Naive thymus-derived CD8-positive, alpha-beta T cell (primary cell): ENCODE data around the gene POLDIP3. TPM values are rescaled to one million over a fixed set of nuclear protein-coding genes. Genes with fewer than 3 reads are reported as not detected.
"Not testable (repeated sequence)": the region's sequence is repeated elsewhere in the genome, so short reads cannot be mapped to it uniquely, and the experiment has no call there.

ENCODE experiments used
- ATAC-seq, 2 donors: fragments of 150-1000 bp; cut with Tn5 transposase in 1 of 2; sonication (Bioruptor Pico), chemical (Tn5 transposase) in 1 of 2; 1 replicate in 1 of 2; 2 replicates in 1 of 2; pipeline ENCODE4 v1.10.0; 2021; ENCODE audit warnings: mild to moderate bottlenecking in 2 of 2, moderate library complexity in 2 of 2
- POLR2A ChIA-PET: fragments of 350-600 bp; sonication (Branson Sonifier 250); formaldehyde crosslinking; loops from one replicate; lab custom pipeline; 2021; ENCODE audit warnings: antibody characterized with exemption; lab: Charles Lee
- DNase-seq, 10 donors: peaks; one replicate each; pipeline versions ENCODE4 v3.0.0 to v3.0.0-alpha.2; 2020 to 2022
- H3K27ac Mint-ChIP-seq, 10 donors: one replicate each; pipeline ENCODE4 v1.8.0; 2020 to 2022; ENCODE audit warnings: mild to moderate bottlenecking in 10 of 10, mixed read lengths in 10 of 10, moderate library complexity in 4 of 10, inconsistent platforms in 1 of 10
- H3K27me3 Mint-ChIP-seq, 5 donors: one replicate each; pipeline ENCODE4 v1.8.0; 2021 to 2022; ENCODE audit warnings: mixed read lengths in 5 of 5
- H3K36me3 Mint-ChIP-seq, 3 donors: one replicate each; pipeline ENCODE4 v1.8.0; 2020 to 2022; ENCODE audit warnings: mixed read lengths in 3 of 3, mild to moderate bottlenecking in 2 of 3, inconsistent platforms in 1 of 3
- H3K4me1 Mint-ChIP-seq, 4 donors: one replicate each; pipeline ENCODE4 v1.8.0; 2021 to 2022; ENCODE audit warnings: mixed read lengths in 4 of 4
- H3K4me3 Mint-ChIP-seq, 10 donors: one replicate each; pipeline ENCODE4 v1.8.0; 2020 to 2022; ENCODE audit warnings: mild to moderate bottlenecking in 10 of 10, mixed read lengths in 10 of 10, moderate library complexity in 6 of 10, inconsistent platforms in 1 of 10
- H3K9me3 Mint-ChIP-seq, 9 donors: one replicate each; pipeline ENCODE4 v1.8.0; 2020 to 2022; ENCODE audit warnings: mixed read lengths in 9 of 9, mild to moderate bottlenecking in 3 of 9, inconsistent platforms in 1 of 9, moderate library complexity in 1 of 9
- polyA plus RNA-seq, 3 donors: library from polyadenylated mRNA; unstranded; fragments of 300-500 nt; fragmentation: Illumina TruSeq; gene quantifications; one replicate each; pipeline ENCODE4 v1.2.3, GENCODE V29; 2021
- total RNA-seq, 8 experiments: library from RNA in 2 of 8; stranded (reverse) in 2 of 8; gene quantifications; one replicate each; pipeline ENCODE4 v1.2.3 and lab custom pipeline; 2021 to 2026

The POLDIP3 gene
- total and polyA plus RNA-seq, 5 experiments from 2014 or later: 60.7 to 93.6 (median 81.1) TPM

DNA sequence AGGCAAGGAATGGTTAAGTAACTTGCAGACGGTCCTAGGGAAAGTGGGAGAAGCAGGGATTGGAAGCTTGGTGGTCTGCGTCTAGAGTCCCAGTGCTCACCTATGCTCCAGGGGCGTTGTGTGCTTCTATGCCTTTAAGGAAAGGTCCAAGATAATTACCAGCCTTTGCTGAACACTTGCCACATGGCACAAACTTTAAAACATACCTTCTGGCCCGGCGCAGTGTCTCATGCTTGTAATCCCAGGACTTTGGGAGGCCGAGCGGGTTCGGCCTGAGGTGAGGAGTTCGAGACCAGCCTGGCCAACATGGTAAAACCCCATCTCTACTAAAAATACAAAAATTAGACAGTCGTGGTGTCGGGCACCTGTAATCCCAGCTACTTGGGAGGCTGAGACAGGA, 2.3 kb downstream of the POLDIP3 start:
- Mint-ChIP-seq H3K27ac (peak overlapping the region; percentile 25 to 100 (median 95)), H3K36me3 (peaks cover 0 to 42% (median 7%) of the 10 kb centered on the region in 3 donors)

DNA sequence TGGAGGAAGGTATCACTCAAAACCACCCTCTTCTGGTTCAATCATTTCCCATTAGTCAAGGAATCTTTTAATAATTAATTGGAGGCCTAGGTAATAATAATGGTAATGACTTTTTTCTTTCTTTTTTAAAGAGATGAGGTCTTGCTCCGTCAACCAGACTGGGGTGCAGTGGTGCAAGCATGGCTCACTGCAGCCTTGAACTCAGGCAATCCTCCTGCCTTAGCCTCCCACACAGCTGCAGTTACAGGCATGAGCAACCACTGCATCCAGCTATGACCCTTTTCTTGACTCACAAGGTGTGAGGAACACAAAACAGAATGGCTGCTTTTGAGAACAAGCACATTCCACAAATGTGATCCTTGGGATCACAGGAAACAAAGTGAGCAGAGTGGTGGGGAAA, 3.6 kb downstream of the POLDIP3 start:
- DNase-seq (no peak), ATAC-seq (no peak)
- Mint-ChIP-seq H3K36me3 (peaks cover 0 to 55% (median 9%) of the 10 kb centered on the region in 3 donors), H3K9me3 (peaks cover 0 to 1% (median 0%) of the 10 kb centered on the region in 9 donors), H3K27ac (peak overlapping the region in 7 of 10 donors; percentile 3 to 70 (median 40)), H3K4me1 (peaks cover 29 to 72% (median 69%) of the 10 kb centered on the region in 4 donors), H3K27me3 (peaks cover 0 to 2% (median 0%) of the 10 kb centered on the region in 5 donors), H3K4me3 (peak overlapping the region in 6 of 10 donors; percentile 15 to 69 (median 33))
- POLR2A ChIA-PET: no interaction called here

More for the DNA sequence above, 2.3 kb downstream of the POLDIP3 start:
- Mint-ChIP-seq H3K27me3 (peaks cover 0 to 2% (median 0%) of the 10 kb centered on the region in 5 donors), H3K4me3 (peak overlapping the region; percentile 42 to 97 (median 94)), H3K4me1 (peaks cover 27 to 66% (median 63%) of the 10 kb centered on the region in 4 donors), H3K9me3 (no peaks in the 10 kb centered on the region)
- ATAC-seq: no peak
- DNase-seq: no peak
- POLR2A ChIA-PET: interaction anchor here (1.3 kb wide), 1 partner anchor 13 kb away, joined by 3 read pairs; no protein-coding TSS in a partner anchor

DNA sequence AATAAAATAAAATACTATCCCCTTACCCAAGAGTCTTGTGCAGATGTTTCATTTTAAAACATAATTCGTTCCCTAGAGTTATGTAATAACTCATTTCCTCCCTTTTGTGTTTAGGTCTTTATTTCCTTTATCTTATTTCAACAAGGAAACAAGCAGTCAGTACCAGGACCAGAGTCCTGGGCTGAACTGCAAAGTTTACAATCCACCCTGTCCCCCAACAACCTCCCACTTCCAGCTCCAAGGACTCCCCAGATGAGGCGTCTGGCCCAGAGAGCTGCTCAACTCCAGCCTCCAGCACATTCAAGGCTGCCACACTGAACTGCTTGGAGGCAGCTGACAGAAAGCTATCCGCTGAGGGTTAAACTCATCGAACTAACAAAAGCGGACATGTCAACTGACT, 4.5 kb downstream of the POLDIP3 start:
- ATAC-seq (no peak), DNase-seq (no peak)
- H3K36me3 Mint-ChIP-seq: peaks cover 0 to 63% (median 12%) of the 10 kb centered on the region in 3 donors
- peaks cover 0 to 1% (median 0%) of the 10 kb centered on the region in 9 donors for H3K9me3 Mint-ChIP-seq
- POLR2A ChIA-PET: no interaction called here
- H3K27me3 Mint-ChIP-seq: peaks cover 0 to 2% (median 0%) of the 10 kb centered on the region in 5 donors
- H3K4me1 Mint-ChIP-seq: peaks cover 30 to 73% (median 66%) of the 10 kb centered on the region in 4 donors
- H3K27ac Mint-ChIP-seq: peak overlapping the region in 8 of 10 donors; percentile 30 to 89 (median 75)
- H3K4me3 Mint-ChIP-seq: peak overlapping the region in 9 of 10 donors; percentile 9 to 69 (median 49)

DNA sequence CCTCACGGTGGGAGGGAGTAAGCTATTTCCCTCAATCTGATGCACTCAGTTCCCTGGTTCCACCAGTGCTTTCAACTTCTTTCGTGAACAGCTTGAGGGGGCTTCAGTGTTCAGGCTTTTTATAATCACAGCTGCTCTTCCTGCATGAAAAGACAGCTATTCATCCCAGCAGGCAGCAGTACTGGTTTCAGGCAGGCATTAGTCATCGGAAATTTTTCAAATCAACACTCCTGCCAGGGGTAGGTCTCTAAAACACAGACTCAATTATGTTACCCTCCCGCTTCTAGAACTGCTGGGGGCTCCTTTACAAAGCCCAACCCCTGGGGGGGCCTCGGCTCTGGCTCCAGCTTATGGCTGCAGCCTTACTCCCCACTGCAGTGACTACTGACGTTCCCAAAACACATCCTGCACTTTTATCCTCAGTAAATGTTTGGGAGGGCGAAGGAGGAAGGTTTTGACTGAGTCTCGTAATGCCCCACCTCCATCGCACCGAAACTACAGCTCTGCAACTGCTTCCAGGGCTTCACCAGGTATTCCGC, 5.8 kb downstream of the POLDIP3 start:
- Mint-ChIP-seq H3K9me3 (peaks cover 0 to 1% (median 0%) of the 10 kb centered on the region in 9 donors), H3K4me1 (peaks cover 31 to 83% (median 68%) of the 10 kb centered on the region in 4 donors), H3K4me3 (peak overlapping the region in 3 of 10 donors; percentile 6 to 50 (median 9)), H3K27me3 (no peaks in the 10 kb centered on the region), H3K36me3 (peaks cover 0 to 63% (median 12%) of the 10 kb centered on the region in 3 donors), H3K27ac (peak overlapping the region in 2 of 10 donors; percentile 27 to 71)
- ATAC-seq (no peak), DNase-seq (no peak)
- POLR2A ChIA-PET: no interaction called here

DNA sequence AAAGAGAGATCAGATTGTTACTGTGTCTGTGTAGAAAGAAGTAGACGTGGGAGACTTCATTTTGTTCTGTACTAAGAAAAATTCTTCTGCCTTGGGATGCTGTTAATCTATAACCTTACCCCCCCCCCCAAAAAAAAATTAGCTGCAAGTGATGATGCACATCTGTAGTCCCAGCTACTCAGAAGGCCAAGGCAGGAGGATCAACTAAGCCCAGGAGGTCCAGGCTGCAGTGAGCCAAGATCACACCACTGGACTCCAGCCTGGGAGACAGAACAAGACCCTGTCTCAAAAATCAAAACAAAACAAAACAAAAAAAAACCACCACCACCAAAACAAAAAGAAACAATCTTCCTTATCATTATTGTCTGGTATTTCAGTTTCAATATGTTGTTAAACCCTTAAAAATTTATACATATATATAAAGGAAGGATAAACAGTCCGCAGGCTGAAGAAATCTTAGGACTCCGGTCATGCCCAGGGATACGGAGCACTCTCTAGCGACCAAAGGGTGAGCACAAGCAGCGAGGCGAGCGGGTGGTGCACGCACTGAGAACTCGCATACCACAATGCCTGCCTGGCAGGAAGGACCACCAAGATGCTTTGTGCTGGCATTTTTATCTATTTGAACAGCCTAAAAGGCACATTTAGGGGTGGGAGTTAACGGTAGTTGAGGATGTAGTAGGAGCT, 6.4 kb downstream of the POLDIP3 start:
- Mint-ChIP-seq H3K4me3 (peak overlapping the region in 3 of 10 donors; percentile 6 to 33 (median 9)), H3K36me3 (peaks cover 0 to 66% (median 12%) of the 10 kb centered on the region in 3 donors), H3K4me1 (peaks cover 31 to 81% (median 67%) of the 10 kb centered on the region in 4 donors), H3K27ac (peak overlapping the region in 2 of 10 donors; percentile 27 to 44), H3K9me3 (peaks cover 0 to 1% (median 0%) of the 10 kb centered on the region in 9 donors), H3K27me3 (no peaks in the 10 kb centered on the region)
- DNase-seq (no peak), ATAC-seq (no peak)
- POLR2A ChIA-PET: interaction anchor here (0.7 kb wide), 1 partner anchor 98 kb away, joined by 3 read pairs; no protein-coding TSS in a partner anchor

DNA sequence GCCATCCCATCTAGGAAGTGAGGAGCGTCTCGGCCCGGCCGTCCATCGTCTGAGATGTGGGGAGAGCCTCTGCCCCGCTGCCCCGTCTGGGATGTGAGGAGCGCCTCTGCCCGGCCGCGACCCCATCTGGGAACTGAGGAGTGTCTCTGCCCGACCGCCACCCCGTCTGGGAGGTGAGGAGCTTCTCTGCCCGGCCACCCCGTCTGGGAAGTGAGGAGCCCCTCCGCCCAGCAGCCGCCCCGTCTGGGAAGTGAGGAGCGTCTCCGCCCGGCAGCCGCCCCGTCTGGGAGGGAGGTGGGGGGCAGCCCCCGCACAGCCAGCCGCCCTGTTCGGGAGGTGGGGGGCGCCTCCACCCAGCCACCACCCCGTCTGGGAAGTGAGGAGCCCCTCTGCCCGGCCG, 7.0 kb downstream of the POLDIP3 start:
- not testable (repeated sequence) for H3K9me3 Mint-ChIP-seq, H3K27me3 Mint-ChIP-seq, H3K27ac Mint-ChIP-seq, DNase-seq, ATAC-seq, H3K4me3 Mint-ChIP-seq
- H3K4me1 Mint-ChIP-seq: peaks cover 29 to 81% (median 67%) of the 10 kb centered on the region in 4 donors
- peaks cover 0 to 69% (median 9%) of the 10 kb centered on the region in 3 donors for H3K36me3 Mint-ChIP-seq
- POLR2A ChIA-PET: interaction anchor here (0.7 kb wide), 1 partner anchor 99 kb away, joined by 3 read pairs; no protein-coding TSS in a partner anchor

DNA sequence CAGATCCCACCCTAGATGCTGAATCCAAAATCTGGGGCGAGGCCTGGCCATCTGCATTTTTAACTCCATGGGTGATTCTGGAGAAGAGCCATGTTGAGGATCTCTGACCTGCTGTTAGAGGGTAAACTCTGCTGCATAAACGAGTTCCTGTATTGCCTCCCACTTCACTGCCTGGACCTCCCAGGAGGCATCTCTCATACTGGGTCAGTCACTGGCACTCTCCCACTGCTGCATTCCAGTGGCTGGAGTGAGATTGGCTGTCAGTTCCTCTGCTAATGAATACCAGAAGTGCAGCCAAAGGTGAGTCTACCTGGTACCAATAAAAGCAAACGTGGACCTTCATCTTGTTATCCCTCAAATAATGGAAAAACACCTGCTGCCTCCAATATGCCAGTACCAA, 10.3 kb downstream of the POLDIP3 start:
- peak overlapping the region in 1 of 10 donors; percentile 39 for H3K27ac Mint-ChIP-seq
- H3K4me1 Mint-ChIP-seq: peaks cover 22 to 66% (median 45%) of the 10 kb centered on the region in 4 donors
- ATAC-seq: no peak

DNA sequence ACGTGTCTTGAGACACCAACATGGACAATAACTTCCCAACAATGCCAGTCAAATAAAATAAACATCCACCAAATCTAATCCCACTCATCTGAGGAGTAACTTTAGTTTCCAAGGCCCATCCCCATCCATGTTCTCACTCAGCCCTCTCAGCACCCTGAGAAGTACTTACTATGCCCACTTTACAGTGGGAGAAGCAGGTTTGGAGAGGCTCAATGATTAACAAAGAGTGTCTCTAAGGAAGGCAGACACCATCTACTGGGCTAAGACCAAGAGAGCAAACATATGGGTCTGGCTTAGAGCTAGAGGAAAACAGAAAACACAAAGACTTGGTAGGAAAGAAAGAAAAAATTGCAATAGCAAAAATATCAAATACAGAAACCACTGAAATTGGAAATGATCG, 11.3 kb downstream of the POLDIP3 start:
- Mint-ChIP-seq H3K36me3 (peaks cover 4 to 82% (median 12%) of the 10 kb centered on the region in 3 donors), H3K27me3 (no peaks in the 10 kb centered on the region), H3K4me1 (peaks cover 18 to 56% (median 39%) of the 10 kb centered on the region in 4 donors), H3K27ac (peak overlapping the region in 2 of 10 donors; percentile 18 to 81), H3K9me3 (peaks cover 0 to 1% (median 0%) of the 10 kb centered on the region in 9 donors), H3K4me3 (peak overlapping the region in 1 of 10 donors; percentile 8)
- ATAC-seq (no peak), DNase-seq (no peak)
- POLR2A ChIA-PET: no interaction called here

More for the DNA sequence above, 10.3 kb downstream of the POLDIP3 start:
- peaks cover 4 to 80% (median 8%) of the 10 kb centered on the region in 3 donors for H3K36me3 Mint-ChIP-seq
- no peak overlapping the region for H3K4me3 Mint-ChIP-seq
- H3K9me3 Mint-ChIP-seq: peaks cover 0 to 1% (median 0%) of the 10 kb centered on the region in 9 donors
- no peak for DNase-seq
- no peaks in the 10 kb centered on the region for H3K27me3 Mint-ChIP-seq
- POLR2A ChIA-PET: no interaction called here

DNA sequence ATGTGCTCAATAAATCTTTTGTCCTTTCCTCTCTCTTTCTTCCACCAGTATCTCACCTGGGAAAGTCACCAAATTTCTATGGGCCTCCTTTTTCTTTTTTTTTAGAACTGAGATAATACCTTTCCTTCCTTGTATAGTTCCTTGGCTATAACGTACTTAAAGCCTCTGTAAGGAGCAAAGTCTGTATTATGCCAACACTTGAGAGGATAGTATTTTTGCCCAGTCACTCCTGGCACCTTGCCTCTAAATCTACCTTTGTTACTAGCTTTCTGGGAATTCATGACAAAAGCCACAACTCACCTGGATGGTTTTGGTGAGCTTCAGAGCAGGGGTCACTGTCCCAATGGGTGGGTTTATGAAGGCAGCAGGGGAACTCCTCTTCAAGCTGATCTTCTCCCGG, 12.2 kb downstream of the POLDIP3 start:
- Mint-ChIP-seq H3K4me1 (peaks cover 17 to 52% (median 39%) of the 10 kb centered on the region in 4 donors), H3K36me3 (peaks cover 4 to 84% (median 12%) of the 10 kb centered on the region in 3 donors), H3K9me3 (peaks cover 0 to 1% (median 0%) of the 10 kb centered on the region in 9 donors), H3K27ac (peak overlapping the region in 5 of 10 donors; percentile 17 to 59 (median 35)), H3K27me3 (no peaks in the 10 kb centered on the region), H3K4me3 (no peak overlapping the region)
- ATAC-seq: no peak
- no peak for DNase-seq
- POLR2A ChIA-PET: interaction anchor here (1.1 kb wide), 1 partner anchor 12 kb away, joined by 4 read pairs; the partner anchor contains the start of gene POLDIP3

DNA sequence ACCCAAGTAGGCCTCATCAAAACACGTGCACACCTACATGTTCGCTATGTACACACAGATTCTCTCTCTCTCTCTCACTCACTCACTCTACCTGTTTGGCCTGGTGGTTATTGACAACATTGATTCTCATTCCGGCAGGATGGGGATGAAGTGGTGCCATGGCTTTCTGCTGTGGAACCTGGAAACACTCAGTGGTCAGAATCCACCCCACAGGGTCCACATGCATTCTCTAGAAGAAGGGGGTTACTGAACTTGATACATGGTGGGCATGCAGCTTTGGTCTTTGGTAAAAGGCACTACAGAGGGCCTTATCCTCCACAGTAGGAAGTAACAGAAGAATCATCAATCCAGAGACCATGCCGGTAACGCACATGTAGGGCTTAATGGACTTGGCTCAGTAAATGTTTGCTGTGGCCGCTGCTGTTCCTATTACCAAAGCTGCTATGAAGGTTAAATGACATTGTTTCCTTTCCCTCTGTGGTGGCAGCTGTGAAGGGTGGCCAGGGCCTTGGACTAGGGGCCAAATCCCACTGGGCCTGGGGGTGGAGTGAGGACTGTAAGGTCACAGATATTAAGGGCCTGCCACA, 12.7 kb downstream of the POLDIP3 start:
- peaks cover 4 to 84% (median 14%) of the 10 kb centered on the region in 3 donors for H3K36me3 Mint-ChIP-seq
- H3K27ac Mint-ChIP-seq: peak overlapping the region in 3 of 10 donors; percentile 11 to 81 (median 34)
- H3K9me3 Mint-ChIP-seq: peaks cover 0 to 1% (median 0%) of the 10 kb centered on the region in 9 donors
- H3K4me1 Mint-ChIP-seq: peaks cover 17 to 52% (median 39%) of the 10 kb centered on the region in 4 donors
- no peak overlapping the region for H3K4me3 Mint-ChIP-seq
- ATAC-seq: no peak
- no peaks in the 10 kb centered on the region for H3K27me3 Mint-ChIP-seq
- POLR2A ChIA-PET: interaction anchor here (1.1 kb wide), 1 partner anchor 12 kb away, joined by 4 read pairs; the partner anchor contains the start of gene POLDIP3
- no peak for DNase-seq

DNA sequence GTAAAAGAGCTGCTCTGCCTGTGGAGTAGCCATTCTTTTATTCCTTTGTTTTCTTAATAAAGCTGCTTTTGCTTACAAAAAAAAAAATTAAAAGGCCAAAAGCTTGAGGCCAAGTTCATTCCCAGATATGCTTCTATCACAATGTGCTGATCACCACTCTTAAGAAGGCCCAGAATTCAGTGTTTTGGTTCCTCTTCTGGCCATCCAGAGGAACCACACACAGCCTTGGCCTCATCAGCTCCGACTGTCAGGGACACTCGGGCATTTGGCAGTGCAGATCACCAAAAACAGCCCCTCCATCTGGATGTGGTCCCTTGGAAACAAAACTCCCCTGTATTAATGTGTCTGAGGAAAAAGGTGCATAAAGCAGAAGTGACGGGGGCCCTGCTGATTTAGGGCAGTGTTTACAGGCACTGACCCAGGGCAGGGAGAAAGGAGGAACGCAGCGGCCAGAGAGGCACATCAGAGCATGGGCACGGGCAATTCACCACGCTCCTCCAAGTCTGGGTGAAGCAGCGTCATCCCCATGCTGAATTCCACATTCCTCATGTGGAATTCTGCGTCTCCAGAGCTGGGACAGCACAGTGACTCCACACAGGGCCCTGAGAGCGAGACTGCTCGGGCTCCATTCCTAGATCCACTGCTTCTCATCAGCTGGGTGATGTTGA, 17.7 kb downstream of the POLDIP3 start:
- no peak for ATAC-seq
- H3K27me3 Mint-ChIP-seq: no peaks in the 10 kb centered on the region
- H3K4me3 Mint-ChIP-seq: no peak overlapping the region
- peaks cover 4 to 98% (median 21%) of the 10 kb centered on the region in 3 donors for H3K36me3 Mint-ChIP-seq
- POLR2A ChIA-PET: interaction anchor here (1.7 kb wide), 1 partner anchor 17 kb away, joined by 7 read pairs; the partner anchor contains the start of gene POLDIP3
- H3K9me3 Mint-ChIP-seq: no peaks in the 10 kb centered on the region
- DNase-seq: no peak
- H3K4me1 Mint-ChIP-seq: peaks cover 3 to 10% (median 6%) of the 10 kb centered on the region in 4 donors
- no peak overlapping the region for H3K27ac Mint-ChIP-seq
